Measurements from ENCODE around the gene ACOT7.
"Not testable (repeated sequence)": the region's sequence is repeated elsewhere in the genome, so short reads cannot be mapped to it uniquely, and the experiment has no call there.

GRCh38 chr1:6219641-6220040 lies 173.9 kb downstream of the ACOT7 start:
- TF ChIP-seq CTCF, POLR2AphosphoS5, POLR2A (IDR thresholded peaks at IDR 0.05): not testable (repeated sequence)
